H9 (cell line): ENCODE results near the gene PTP4A2. TPM values are rescaled to one million over a fixed set of nuclear protein-coding genes. Genes with fewer than 3 reads are reported as not detected.

Experiments used
- DNase-seq: peaks from one replicate; pipeline ENCODE4 v3.0.0-alpha.2; 2017
- H2AFZ ChIP-seq: one replicate; pipeline ENCODE4 v1.6.1; 2013; ENCODE audit warnings: mild to moderate bottlenecking, low read length, control low read depth, moderate library complexity
- H2AK5ac ChIP-seq: 2 replicates; pipeline ENCODE4 v1.6.1; 2013; ENCODE audit warnings: low read length, control low read depth, mixed read lengths; ENCODE audit not compliant: insufficient read length
- H2BK120ac ChIP-seq: one replicate; pipeline ENCODE4 v1.6.1; 2013; ENCODE audit warnings: low read depth, mild to moderate bottlenecking, low read length, control low read depth, inconsistent platforms; ENCODE audit not compliant: poor library complexity, severe bottlenecking
- H2BK12ac ChIP-seq: 2 replicates; pipeline ENCODE4 v1.6.1; 2013; ENCODE audit warnings: low read length, control low read depth, mixed read lengths, low read depth; ENCODE audit not compliant: insufficient read length
- H2BK15ac ChIP-seq: 2 replicates; pipeline ENCODE4 v1.6.1; 2013; ENCODE audit warnings: low read depth, low read length, control low read depth
- H2BK20ac ChIP-seq: one replicate; pipeline ENCODE4 v1.6.1; 2013; ENCODE audit warnings: low read depth, mild to moderate bottlenecking, low read length, control low read depth, inconsistent platforms; ENCODE audit not compliant: poor library complexity, severe bottlenecking
- H2BK5ac ChIP-seq: 2 replicates; pipeline ENCODE4 v1.6.1; 2013; ENCODE audit warnings: low read length, control low read depth, mixed read lengths; ENCODE audit not compliant: insufficient read length
- H3K14ac ChIP-seq: 2 replicates; pipeline ENCODE4 v1.6.1; 2013; ENCODE audit warnings: low read length, control low read depth; ENCODE audit not compliant: insufficient read depth
- H3K18ac ChIP-seq: 2 replicates; pipeline ENCODE4 v1.6.1; 2013; ENCODE audit warnings: low read depth, mild to moderate bottlenecking, mixed read lengths, low read length, control low read depth; ENCODE audit not compliant: insufficient read length
- H3K23ac ChIP-seq: 2 replicates; pipeline ENCODE4 v1.6.1; 2013; ENCODE audit warnings: low read length, control low read depth, mixed read lengths, low read depth; ENCODE audit not compliant: insufficient read length
- H3K23me2 ChIP-seq: 2 replicates; pipeline ENCODE4 v1.6.1; 2013; ENCODE audit warnings: low read depth, mild to moderate bottlenecking, mixed read lengths, low read length, control low read depth; ENCODE audit not compliant: insufficient read length, poor library complexity, severe bottlenecking
- H3K27ac ChIP-seq: 2 replicates; pipeline ENCODE4 v1.5.1; 2013; ENCODE audit warnings: low read length, control low read depth, mixed read lengths, low read depth; ENCODE audit not compliant: insufficient read length
- H3K27me3 ChIP-seq: 2 replicates; pipeline ENCODE4 v1.6.1; 2013; ENCODE audit warnings: low read length, control low read depth, inconsistent platforms; ENCODE audit not compliant: insufficient read depth
- H3K4ac ChIP-seq: 2 replicates; pipeline ENCODE4 v1.6.1; 2013; ENCODE audit warnings: low read depth, mild to moderate bottlenecking, control low read depth, inconsistent platforms, low read length, moderate library complexity
- H3K4me1 ChIP-seq: 2 replicates; pipeline ENCODE4 v1.6.1; 2013; ENCODE audit warnings: low read length, control low read depth, inconsistent platforms; ENCODE audit not compliant: insufficient read depth
- H3K4me2 ChIP-seq: 2 replicates; pipeline ENCODE4 v1.6.1; 2013; ENCODE audit warnings: low read length, control low read depth, mixed read lengths; ENCODE audit not compliant: insufficient read length, insufficient read depth
- H3K56ac ChIP-seq: 2 replicates; pipeline ENCODE4 v1.6.1; 2013; ENCODE audit warnings: low read depth, mild to moderate bottlenecking, mixed read lengths, low read length, control low read depth; ENCODE audit not compliant: insufficient read length
- H3K79me1 ChIP-seq: 2 replicates; pipeline ENCODE4 v1.6.1; 2013; ENCODE audit warnings: low read depth, mild to moderate bottlenecking, moderate library complexity, low read length, control low read depth, inconsistent platforms; ENCODE audit not compliant: insufficient read depth, poor library complexity, severe bottlenecking
- H3K79me2 ChIP-seq: 2 replicates; pipeline ENCODE4 v1.6.1; 2013; ENCODE audit warnings: low read length, control low read depth, inconsistent platforms; ENCODE audit not compliant: insufficient read depth
- H3K9ac ChIP-seq: 2 replicates; pipeline ENCODE4 v1.6.1; 2013; ENCODE audit warnings: low read length, control low read depth, mixed read lengths; ENCODE audit not compliant: insufficient read length; ENCODE audit errors: extremely low read depth
- H3K9me3 ChIP-seq: one replicate; pipeline ENCODE4 v1.6.1; 2013; ENCODE audit warnings: low read depth, low read length, inconsistent platforms; ENCODE audit not compliant: control insufficient read depth
- H3T11ph ChIP-seq: one replicate; pipeline ENCODE4 v1.6.1; 2013; ENCODE audit warnings: mild to moderate bottlenecking, low read length, control low read depth, inconsistent platforms
- H4K20me1 ChIP-seq: one replicate; pipeline ENCODE4 v1.6.1; 2013; ENCODE audit not compliant: control insufficient read depth, insufficient read length, insufficient read depth
- H4K5ac ChIP-seq: 2 replicates; pipeline ENCODE4 v1.6.1; 2013; ENCODE audit warnings: low read depth, mild to moderate bottlenecking, mixed read lengths, low read length, control low read depth; ENCODE audit not compliant: insufficient read length
- H4K8ac ChIP-seq: replicated peaks from 2 replicates; pipeline ENCODE4 v1.6.1; 2013; ENCODE audit warnings: low read length, control low read depth, mixed read lengths, low read depth; ENCODE audit not compliant: insufficient read length
- H4K91ac ChIP-seq: 2 replicates; pipeline ENCODE4 v1.6.1; 2013; ENCODE audit warnings: low read depth, mild to moderate bottlenecking, moderate library complexity, mixed read lengths, low read length, control low read depth; ENCODE audit not compliant: insufficient read length
- H3K27ac Mint-ChIP-seq, 3 experiments: 2 replicates in 2 of 3; 3 replicates in 1 of 3; pipeline ENCODE4 v1.8.0; 2020 to 2021; ENCODE audit warnings: mixed read lengths in 3 of 3, mild to moderate bottlenecking in 1 of 3, moderate library complexity in 1 of 3
- H3K27me3 Mint-ChIP-seq: 2 replicates; pipeline ENCODE4 v1.8.0; 2021; ENCODE audit warnings: low read depth, mild to moderate bottlenecking, moderate library complexity, mixed read lengths
- H3K36me3 Mint-ChIP-seq, 3 experiments: 2 replicates in 2 of 3; 3 replicates in 1 of 3; pipeline ENCODE4 v1.8.0; 2020 to 2021; ENCODE audit warnings: low read depth in 3 of 3, mixed read lengths in 3 of 3; ENCODE audit not compliant: insufficient read depth in 1 of 3
- H3K4me1 Mint-ChIP-seq, 2 experiments: 2 replicates each; pipeline ENCODE4 v1.8.0; 2020; ENCODE audit warnings: mixed read lengths in 2 of 2
- H3K4me3 Mint-ChIP-seq, 2 experiments: 2 replicates in 1 of 2; 3 replicates in 1 of 2; pipeline ENCODE4 v1.8.0; 2020 to 2021; ENCODE audit warnings: mild to moderate bottlenecking in 2 of 2, mixed read lengths in 2 of 2, moderate library complexity in 1 of 2
- H3K9me3 Mint-ChIP-seq, 2 experiments: 2 replicates in 1 of 2; 3 replicates in 1 of 2; pipeline ENCODE4 v1.8.0; 2020; ENCODE audit warnings: mild to moderate bottlenecking in 2 of 2, mixed read lengths in 2 of 2, moderate library complexity in 1 of 2
- WGBS: extraction: QIAGEN DNeasy Blood & Tissue Kit; methylation state at CpG from one replicate; pipeline ENCODE4 v1.1.7; 2013; ENCODE audit warnings: missing lambda C conversion rate, low lambda C conversion rate, mixed read lengths; ENCODE audit not compliant: insufficient read length; ENCODE audit errors: extremely low coverage; 5-methylcytosine and 5-hydroxymethylcytosine counted together
- total RNA-seq: library from RNA; stranded (reverse); gene quantifications from 2 replicates; pipeline ENCODE4 v1.2.1, GENCODE V29; 2021
- TF ChIP-seq, protein P1 (sequence below): fragments of 200-600 bp; sonication (generic); conservative IDR thresholded peaks from 3 replicates; pipeline ENCODE4 v1.8.0; 2021; ENCODE audit warnings: antibody characterized with exemption, mild to moderate bottlenecking

Gene PTP4A2
- total RNA-seq, 1 experiment from 2014 or later, result 192 TPM

DNA sequence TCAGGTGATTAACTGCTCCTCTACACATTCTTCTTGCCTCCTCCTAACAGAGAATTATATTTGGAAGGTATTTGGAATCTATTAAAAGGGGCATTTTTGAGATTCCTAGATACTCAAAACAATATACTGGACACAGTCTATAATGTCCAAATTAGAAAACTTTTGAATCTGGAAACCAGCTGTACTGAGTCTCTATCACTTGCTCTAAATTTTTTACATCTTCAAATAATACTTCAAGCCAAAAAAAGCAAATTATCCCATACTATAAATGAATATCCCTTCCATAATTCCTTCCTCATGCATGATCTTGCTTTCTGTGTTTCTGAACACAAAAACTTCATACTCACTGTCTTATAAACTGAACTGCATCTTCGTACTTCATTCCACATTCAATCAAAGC is 28.5 kb downstream of the PTP4A2 start:
- H4K5ac ChIP-seq, result no peak overlapping the region
- no peak overlapping the region for H2BK15ac ChIP-seq
- no peak overlapping the region for H3K18ac ChIP-seq
- H3K27me3 ChIP-seq, result no peaks in the 10 kb centered on the region
- H4K91ac ChIP-seq, result no peak overlapping the region
- no peak overlapping the region for H3K4ac ChIP-seq
- H3T11ph ChIP-seq, result no peak overlapping the region
- DNase-seq, result no peak
- H3K56ac ChIP-seq, result no peak overlapping the region
- peaks cover 20 to 70% (median 69%) of the 10 kb centered on the region in 3 experiments for H3K36me3 Mint-ChIP-seq
- no peaks in the 10 kb centered on the region for H3K9me3 Mint-ChIP-seq
- H3K79me2 ChIP-seq, result no peaks in the 10 kb centered on the region
- no peak overlapping the region for H2AK5ac ChIP-seq
- no peak overlapping the region for H3K4me3 Mint-ChIP-seq
- H3K14ac ChIP-seq, result no peak overlapping the region
- TF ChIP-seq, protein P1, sequence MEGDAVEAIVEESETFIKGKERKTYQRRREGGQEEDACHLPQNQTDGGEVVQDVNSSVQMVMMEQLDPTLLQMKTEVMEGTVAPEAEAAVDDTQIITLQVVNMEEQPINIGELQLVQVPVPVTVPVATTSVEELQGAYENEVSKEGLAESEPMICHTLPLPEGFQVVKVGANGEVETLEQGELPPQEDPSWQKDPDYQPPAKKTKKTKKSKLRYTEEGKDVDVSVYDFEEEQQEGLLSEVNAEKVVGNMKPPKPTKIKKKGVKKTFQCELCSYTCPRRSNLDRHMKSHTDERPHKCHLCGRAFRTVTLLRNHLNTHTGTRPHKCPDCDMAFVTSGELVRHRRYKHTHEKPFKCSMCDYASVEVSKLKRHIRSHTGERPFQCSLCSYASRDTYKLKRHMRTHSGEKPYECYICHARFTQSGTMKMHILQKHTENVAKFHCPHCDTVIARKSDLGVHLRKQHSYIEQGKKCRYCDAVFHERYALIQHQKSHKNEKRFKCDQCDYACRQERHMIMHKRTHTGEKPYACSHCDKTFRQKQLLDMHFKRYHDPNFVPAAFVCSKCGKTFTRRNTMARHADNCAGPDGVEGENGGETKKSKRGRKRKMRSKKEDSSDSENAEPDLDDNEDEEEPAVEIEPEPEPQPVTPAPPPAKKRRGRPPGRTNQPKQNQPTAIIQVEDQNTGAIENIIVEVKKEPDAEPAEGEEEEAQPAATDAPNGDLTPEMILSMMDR, result no peak
- no peak overlapping the region for H3K27ac ChIP-seq
- no CpG with 5 or more reads among the region's 1 CpG for WGBS
- H3K23me2 ChIP-seq, result no peaks in the 10 kb centered on the region
- no peaks in the 10 kb centered on the region for H3K4me1 ChIP-seq
- H4K8ac ChIP-seq, result no peak overlapping the region
- H3K79me1 ChIP-seq, result no peaks in the 10 kb centered on the region
- H2AFZ ChIP-seq, result no peak overlapping the region
- H3K9ac ChIP-seq, result no peak overlapping the region
- H3K9me3 ChIP-seq, result no peaks in the 10 kb centered on the region
- no peak overlapping the region for H2BK5ac ChIP-seq
- H4K20me1 ChIP-seq, result no peaks in the 10 kb centered on the region
- H2BK20ac ChIP-seq, result no peak overlapping the region
- no peak overlapping the region; a peak in 1 of 7 replicates for H3K27ac Mint-ChIP-seq
- no peak overlapping the region for H3K23ac ChIP-seq
- H3K4me2 ChIP-seq, result no peak overlapping the region
- H2BK120ac ChIP-seq, result no peak overlapping the region
- peaks cover 0 to 5% of the 10 kb centered on the region in 2 experiments; a peak in 1 of 4 replicates for H3K4me1 Mint-ChIP-seq
- no peaks in the 10 kb centered on the region for H3K27me3 Mint-ChIP-seq
- no peak overlapping the region for H2BK12ac ChIP-seq
